AG04449 (cell line): ENCODE results near the gene TMEM238.
"Not testable (repeated sequence)": the region's sequence is repeated elsewhere in the genome, so short reads cannot be mapped to it uniquely, and the experiment has no call there.

Source experiments
- CTCF ChIA-PET: fragments of 350-600 bp; formaldehyde crosslinking; extraction: SDS; loops from one replicate; lab custom pipeline; 2021; ENCODE audit warnings: antibody characterized with exemption; lab: Yijun Ruan, JAX
- POLR2A ChIA-PET: fragments of 400-600, 350-600 bp; formaldehyde crosslinking; extraction: SDS; loops from one replicate; lab custom pipeline; 2020; ENCODE audit warnings: antibody characterized with exemption, inconsistent platforms; lab: Yijun Ruan, JAX
- DNase-seq: peaks from one replicate; pipeline ENCODE4 v3.0.0-alpha.2; 2010; ENCODE audit warnings: low read depth, low spot score
- H3K4me3 ChIP-seq: 2 replicates; pipeline ENCODE4 v1.5.1; 2011; ENCODE audit warnings: low read depth, mild to moderate bottlenecking, control low read depth, low read length
- CTCF ChIP-seq: IDR thresholded peaks from one replicate; pipeline ENCODE4 v1.5.1; 2011; ENCODE audit warnings: mild to moderate bottlenecking, moderate library complexity, low read length, control low read depth, inconsistent platforms; ENCODE audit not compliant: insufficient read depth; ENCODE audit errors: missing control alignments

TMEM238 gene

GRCh38 chr19:55408533-55408872 is 24.4 kb upstream of the TMEM238 start:
- POLR2A ChIA-PET, result no interaction called here
- CTCF ChIA-PET, result interaction anchor here (0.8 to 2.8 kb wide), 7 partner anchors 10 to 268 kb away, joined by 3 to 42 read pairs (median 6); partner anchors contain the start of gene TMEM238
- no peak for DNase-seq

GRCh38 chr19:55407800-55408532 is 23.9 kb upstream of the TMEM238 start:
- TF ChIP-seq CTCF, result no peak
- CTCF ChIA-PET, result interaction anchor here (0.8 to 2.8 kb wide), 9 partner anchors 10 to 267 kb away, joined by 3 to 42 read pairs (median 6); partner anchors contain the start of gene TMEM238
- POLR2A ChIA-PET, result interaction anchor here (0.5 to 3.4 kb wide), 42 partner anchors 9 to 321 kb away, joined by 3 to 86 read pairs (median 4); partner anchors contain the start of genes FIZ1, HSPBP1, IL11 and ISOC2
- DNase-seq, result peak; percentile 95
- peak overlapping the region; percentile 84 for H3K4me3 ChIP-seq

More at GRCh38 chr19:55408533-55408872, 24.4 kb upstream of the TMEM238 start:
- peak overlapping the region; percentile 58 for H3K4me3 ChIP-seq
- TF ChIP-seq CTCF, result no peak

GRCh38 chr19:55407550-55407799 is 23.4 kb upstream of the TMEM238 start, which contains the start of gene UBE2S:
Gene UBE2S, minus strand, starts transcription at chr19:55407788. Its CDS starts 199 bp downstream, at chr19:55407589.
- H3K4me3 ChIP-seq, result peak within 1 kb of the TSS; percentile 84
- ChIA-PET POLR2A (interaction anchor here (0.6 to 3.4 kb wide), 46 partner anchors 8 to 321 kb away, joined by 3 to 86 read pairs (median 4); partner anchors contain the start of genes FIZ1, HSPBP1, IL11 and ISOC2), CTCF (interaction anchor here (1.0 to 2.0 kb wide), 2 partner anchors 11 to 60 kb away, joined by 4 to 7 read pairs; no protein-coding TSS in a partner anchor)
- not testable (repeated sequence) for DNase-seq

GRCh38 chr19:55406826-55407549 is 22.9 kb upstream of the TMEM238 start:
- DNase-seq, result no peak
- peak overlapping the region; percentile 84 for H3K4me3 ChIP-seq
- ChIA-PET POLR2A (interaction anchor here (0.6 to 3.4 kb wide), 33 partner anchors 8 to 321 kb away, joined by 3 to 86 read pairs (median 6); partner anchors contain the start of genes HSPBP1, IL11, ISOC2 and KMT5C), CTCF (interaction anchor here (1.0 to 2.7 kb wide), 4 partner anchors 11 to 266 kb away, joined by 3 to 8 read pairs (median 6); no protein-coding TSS in a partner anchor)
- TF ChIP-seq CTCF, result no peak

- DNase-seq, result no peak
- no peak for TF ChIP-seq CTCF
- POLR2A ChIA-PET, result interaction anchor here (0.6 to 3.4 kb wide), 12 partner anchors 7 to 288 kb away, joined by 3 to 86 read pairs (median 5); partner anchors contain the start of genes PPP1R12C, RPL28, SYT5 and TMEM238
- CTCF ChIA-PET, result interaction anchor here (0.8 to 2.7 kb wide), 6 partner anchors 12 to 265 kb away, joined by 3 to 8 read pairs (median 4); no protein-coding TSS in a partner anchor
- peak overlapping the region; percentile 84 for H3K4me3 ChIP-seq
These were observed 22.2 kb upstream of the TMEM238 start for GRCh38 chr19:55406091-55406825.

GRCh38 chr19:55405638-55406037 is 21.5 kb upstream of the TMEM238 start:
- TF ChIP-seq CTCF, result no peak
- DNase-seq, result no peak
- peak overlapping the region; percentile 84 for H3K4me3 ChIP-seq
- POLR2A ChIA-PET, result interaction anchor here (0.6 to 3.4 kb wide), 6 partner anchors 15 to 157 kb away, joined by 3 to 86 read pairs (median 4); partner anchors contain the start of gene RPL28
- CTCF ChIA-PET, result interaction anchor here (0.8 to 2.7 kb wide), 7 partner anchors 12 to 265 kb away, joined by 3 to 8 read pairs (median 4); no protein-coding TSS in a partner anchor
